H1 (cell line): Measurements from ENCODE around the gene MAS1. TPM values are rescaled to one million over a fixed set of nuclear protein-coding genes. Genes with fewer than 3 reads are reported as not detected.

Experiments
- BACH1 ChIP-seq: IDR thresholded peaks from 2 replicates; pipeline ENCODE4 v1.6.1; 2012; ENCODE audit warnings: low read length, improper control_type of control experiment
- CREB1 ChIP-seq: IDR thresholded peaks from 2 replicates; pipeline ENCODE4 v1.6.1; 2012; ENCODE audit warnings: inconsistent platforms
- EZH2 ChIP-seq: fragments of 200-600 bp; sonication (generic); IDR thresholded peaks from 2 replicates; pipeline ENCODE4 v1.7.1; 2012; ENCODE audit warnings: low read depth, mild to moderate bottlenecking, moderate library complexity, low read length, inconsistent platforms; ENCODE audit not compliant: severe bottlenecking
- GABPA ChIP-seq: IDR thresholded peaks from 2 replicates; pipeline ENCODE4 v1.6.1; 2011; ENCODE audit warnings: mild to moderate bottlenecking, low read length, moderate library complexity, borderline replicate concordance; ENCODE audit not compliant: insufficient read depth
- KDM5A ChIP-seq: fragments of 200-600 bp; IDR thresholded peaks from 2 replicates; pipeline ENCODE4 v1.7.1; 2012; ENCODE audit warnings: mild to moderate bottlenecking, low read length, inconsistent platforms, mixed read lengths
- SAP30 ChIP-seq: fragments of 300-600 bp; sonication (generic); IDR thresholded peaks from 2 replicates; pipeline ENCODE4 v1.7.1; 2012; ENCODE audit warnings: low read length, moderate library complexity, mild to moderate bottlenecking, inconsistent platforms; ENCODE audit not compliant: insufficient read depth, insufficient replicate concordance
- SP1 ChIP-seq: IDR thresholded peaks from 2 replicates; pipeline ENCODE4 v1.6.1; 2011; ENCODE audit warnings: low read depth, low read length
- SUZ12 ChIP-seq: fragments of 200-600 bp; sonication (generic); IDR thresholded peaks from 2 replicates; pipeline ENCODE4 v1.6.1; 2012; ENCODE audit warnings: mild to moderate bottlenecking, inconsistent platforms, low read length, moderate library complexity, mixed read lengths
- TAF7 ChIP-seq: optimal IDR thresholded peaks from 2 replicates; pipeline ENCODE3; 2011; ENCODE audit warnings: low read depth, mild to moderate bottlenecking, inconsistent platforms, low read length, moderate library complexity, borderline replicate concordance
- YY1 ChIP-seq: IDR thresholded peaks from 2 replicates; pipeline ENCODE4 v1.6.1; 2011; ENCODE audit warnings: low read depth, mild to moderate bottlenecking, low read length
- polyA plus RNA-seq, 7 experiments: library from polyadenylated mRNA; depleted of rRNA in 3 of 7; stranded (reverse) in 5 of 7; unstranded in 2 of 7; fragments of >200 nt in 5 of 7; fragments of 200-250 nt in 2 of 7; gene quantifications; 1 replicate in 5 of 7; 2 replicates in 1 of 7; 4 replicates in 1 of 7; pipeline versions ENCODE4 v1.2.1 to v1.2.3, GENCODE V29; 2011 to 2013; ENCODE audit warnings: missing spikeins in 2 of 7, mixed read lengths in 2 of 7
- total RNA-seq: library from RNA; stranded (reverse); fragmentation: NEBNext Ultra II Directional; extraction: Animal tissue kit (Norgen Biotek cat#: 25700); gene quantifications from 2 replicates; pipeline ENCODE4 v1.2.1, GENCODE V29; 2021
- TF ChIP-seq, protein P1 (sequence below): fragments of 300-600 bp; sonication (generic); IDR thresholded peaks from 2 replicates; pipeline ENCODE4 v1.7.1; 2012; ENCODE audit warnings: low read length, moderate library complexity, mild to moderate bottlenecking, inconsistent platforms; ENCODE audit not compliant: insufficient replicate concordance

Gene MAS1
- total and polyA plus RNA-seq, 2 of the 8 experiments (the other 6 are each of a cell fraction or from before 2014, with no cell fraction given): 0.02 TPM; not detected in 1

DNA sequence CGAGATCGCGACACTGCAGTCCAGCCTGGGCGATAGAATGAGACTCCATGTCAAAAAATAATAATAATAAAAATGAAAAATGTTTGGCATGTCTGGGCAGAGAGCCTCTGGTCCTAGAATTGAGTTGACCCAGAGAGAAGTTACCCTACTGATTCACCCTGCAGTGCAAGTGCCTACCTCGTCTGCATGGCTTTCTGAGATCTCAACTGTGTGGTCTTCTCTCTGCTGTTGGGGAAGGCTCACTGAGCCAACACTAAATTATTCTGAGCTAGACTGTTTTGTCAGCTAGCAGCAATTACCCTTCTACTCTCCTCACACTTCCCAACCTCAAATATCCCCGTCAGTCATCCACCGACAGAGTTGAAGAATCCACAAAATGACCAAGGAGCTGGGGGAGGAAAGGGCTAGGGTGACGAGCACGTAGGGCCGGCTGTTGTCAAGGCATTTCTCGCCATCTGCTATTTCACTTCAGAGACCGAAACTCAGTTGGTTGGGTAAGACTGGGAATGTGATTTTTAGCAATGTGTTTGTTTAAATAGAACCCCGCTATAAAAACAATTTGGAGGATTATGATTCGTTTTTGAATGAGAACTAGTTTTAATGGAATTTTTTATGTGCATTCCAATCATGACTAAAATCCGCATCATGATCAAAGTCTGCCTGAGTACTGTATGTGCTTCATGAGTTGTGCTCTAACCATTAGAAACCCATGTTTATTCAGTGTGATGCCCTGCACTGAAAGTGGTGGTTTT, 9.4 kb downstream of the MAS1 start (continued):
- TF ChIP-seq, protein P1, sequence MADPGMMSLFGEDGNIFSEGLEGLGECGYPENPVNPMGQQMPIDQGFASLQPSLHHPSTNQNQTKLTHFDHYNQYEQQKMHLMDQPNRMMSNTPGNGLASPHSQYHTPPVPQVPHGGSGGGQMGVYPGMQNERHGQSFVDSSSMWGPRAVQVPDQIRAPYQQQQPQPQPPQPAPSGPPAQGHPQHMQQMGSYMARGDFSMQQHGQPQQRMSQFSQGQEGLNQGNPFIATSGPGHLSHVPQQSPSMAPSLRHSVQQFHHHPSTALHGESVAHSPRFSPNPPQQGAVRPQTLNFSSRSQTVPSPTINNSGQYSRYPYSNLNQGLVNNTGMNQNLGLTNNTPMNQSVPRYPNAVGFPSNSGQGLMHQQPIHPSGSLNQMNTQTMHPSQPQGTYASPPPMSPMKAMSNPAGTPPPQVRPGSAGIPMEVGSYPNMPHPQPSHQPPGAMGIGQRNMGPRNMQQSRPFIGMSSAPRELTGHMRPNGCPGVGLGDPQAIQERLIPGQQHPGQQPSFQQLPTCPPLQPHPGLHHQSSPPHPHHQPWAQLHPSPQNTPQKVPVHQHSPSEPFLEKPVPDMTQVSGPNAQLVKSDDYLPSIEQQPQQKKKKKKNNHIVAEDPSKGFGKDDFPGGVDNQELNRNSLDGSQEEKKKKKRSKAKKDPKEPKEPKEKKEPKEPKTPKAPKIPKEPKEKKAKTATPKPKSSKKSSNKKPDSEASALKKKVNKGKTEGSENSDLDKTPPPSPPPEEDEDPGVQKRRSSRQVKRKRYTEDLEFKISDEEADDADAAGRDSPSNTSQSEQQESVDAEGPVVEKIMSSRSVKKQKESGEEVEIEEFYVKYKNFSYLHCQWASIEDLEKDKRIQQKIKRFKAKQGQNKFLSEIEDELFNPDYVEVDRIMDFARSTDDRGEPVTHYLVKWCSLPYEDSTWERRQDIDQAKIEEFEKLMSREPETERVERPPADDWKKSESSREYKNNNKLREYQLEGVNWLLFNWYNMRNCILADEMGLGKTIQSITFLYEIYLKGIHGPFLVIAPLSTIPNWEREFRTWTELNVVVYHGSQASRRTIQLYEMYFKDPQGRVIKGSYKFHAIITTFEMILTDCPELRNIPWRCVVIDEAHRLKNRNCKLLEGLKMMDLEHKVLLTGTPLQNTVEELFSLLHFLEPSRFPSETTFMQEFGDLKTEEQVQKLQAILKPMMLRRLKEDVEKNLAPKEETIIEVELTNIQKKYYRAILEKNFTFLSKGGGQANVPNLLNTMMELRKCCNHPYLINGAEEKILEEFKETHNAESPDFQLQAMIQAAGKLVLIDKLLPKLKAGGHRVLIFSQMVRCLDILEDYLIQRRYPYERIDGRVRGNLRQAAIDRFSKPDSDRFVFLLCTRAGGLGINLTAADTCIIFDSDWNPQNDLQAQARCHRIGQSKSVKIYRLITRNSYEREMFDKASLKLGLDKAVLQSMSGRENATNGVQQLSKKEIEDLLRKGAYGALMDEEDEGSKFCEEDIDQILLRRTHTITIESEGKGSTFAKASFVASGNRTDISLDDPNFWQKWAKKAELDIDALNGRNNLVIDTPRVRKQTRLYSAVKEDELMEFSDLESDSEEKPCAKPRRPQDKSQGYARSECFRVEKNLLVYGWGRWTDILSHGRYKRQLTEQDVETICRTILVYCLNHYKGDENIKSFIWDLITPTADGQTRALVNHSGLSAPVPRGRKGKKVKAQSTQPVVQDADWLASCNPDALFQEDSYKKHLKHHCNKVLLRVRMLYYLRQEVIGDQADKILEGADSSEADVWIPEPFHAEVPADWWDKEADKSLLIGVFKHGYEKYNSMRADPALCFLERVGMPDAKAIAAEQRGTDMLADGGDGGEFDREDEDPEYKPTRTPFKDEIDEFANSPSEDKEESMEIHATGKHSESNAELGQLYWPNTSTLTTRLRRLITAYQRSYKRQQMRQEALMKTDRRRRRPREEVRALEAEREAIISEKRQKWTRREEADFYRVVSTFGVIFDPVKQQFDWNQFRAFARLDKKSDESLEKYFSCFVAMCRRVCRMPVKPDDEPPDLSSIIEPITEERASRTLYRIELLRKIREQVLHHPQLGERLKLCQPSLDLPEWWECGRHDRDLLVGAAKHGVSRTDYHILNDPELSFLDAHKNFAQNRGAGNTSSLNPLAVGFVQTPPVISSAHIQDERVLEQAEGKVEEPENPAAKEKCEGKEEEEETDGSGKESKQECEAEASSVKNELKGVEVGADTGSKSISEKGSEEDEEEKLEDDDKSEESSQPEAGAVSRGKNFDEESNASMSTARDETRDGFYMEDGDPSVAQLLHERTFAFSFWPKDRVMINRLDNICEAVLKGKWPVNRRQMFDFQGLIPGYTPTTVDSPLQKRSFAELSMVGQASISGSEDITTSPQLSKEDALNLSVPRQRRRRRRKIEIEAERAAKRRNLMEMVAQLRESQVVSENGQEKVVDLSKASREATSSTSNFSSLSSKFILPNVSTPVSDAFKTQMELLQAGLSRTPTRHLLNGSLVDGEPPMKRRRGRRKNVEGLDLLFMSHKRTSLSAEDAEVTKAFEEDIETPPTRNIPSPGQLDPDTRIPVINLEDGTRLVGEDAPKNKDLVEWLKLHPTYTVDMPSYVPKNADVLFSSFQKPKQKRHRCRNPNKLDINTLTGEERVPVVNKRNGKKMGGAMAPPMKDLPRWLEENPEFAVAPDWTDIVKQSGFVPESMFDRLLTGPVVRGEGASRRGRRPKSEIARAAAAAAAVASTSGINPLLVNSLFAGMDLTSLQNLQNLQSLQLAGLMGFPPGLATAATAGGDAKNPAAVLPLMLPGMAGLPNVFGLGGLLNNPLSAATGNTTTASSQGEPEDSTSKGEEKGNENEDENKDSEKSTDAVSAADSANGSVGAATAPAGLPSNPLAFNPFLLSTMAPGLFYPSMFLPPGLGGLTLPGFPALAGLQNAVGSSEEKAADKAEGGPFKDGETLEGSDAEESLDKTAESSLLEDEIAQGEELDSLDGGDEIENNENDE: no peak
- TF ChIP-seq BACH1 (no peak), SUZ12 (no peak), SAP30 (no peak), CREB1 (no peak), SP1 (no peak), YY1 (no peak), EZH2 (no peak), TAF7 (no peak), KDM5A (no peak), GABPA (no peak)
